ENCODE data around the gene CHST5.

DNA sequence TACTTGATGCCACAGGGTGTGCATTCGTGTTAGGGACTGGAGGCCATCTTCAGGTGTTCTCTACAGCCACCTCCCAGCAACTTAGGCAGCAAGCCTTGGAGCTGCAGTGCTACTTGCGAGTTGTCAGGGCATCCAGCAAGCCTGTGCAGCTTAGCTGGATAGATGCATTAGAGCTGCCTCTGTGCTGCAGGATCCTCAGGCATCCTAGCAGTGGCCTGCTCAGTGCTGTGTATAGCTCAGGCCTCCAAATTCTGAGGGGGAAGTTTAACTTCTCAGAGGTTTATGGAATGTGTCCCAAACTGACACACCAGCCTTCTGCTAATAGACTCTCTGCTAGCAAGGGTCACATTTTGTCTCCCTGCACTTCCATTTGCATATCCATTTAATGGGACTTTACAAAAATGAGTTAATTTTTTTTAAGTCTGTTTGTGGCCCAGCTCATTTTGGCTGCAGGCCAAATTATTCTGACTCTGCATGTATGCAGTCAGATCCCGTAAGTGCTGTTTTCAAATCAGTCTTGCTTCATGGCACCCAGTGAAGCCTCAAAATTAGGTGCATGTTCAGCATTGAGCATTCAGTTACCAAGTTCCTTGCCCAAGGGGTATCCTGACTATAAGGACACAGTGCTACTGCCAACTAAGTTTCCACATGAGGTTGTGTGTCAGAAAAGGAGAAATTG lies 37.1 kb upstream of the CHST5 start:
- TF ChIP-seq POLR2AphosphoS5 (IDR thresholded peaks at IDR 0.05; ENCODE audit: low read depth, low read length): no peak
- no peak for TF ChIP-seq POLR2A (IDR thresholded peaks at IDR 0.05; ENCODE audit: low read depth, low read length)
- TF ChIP-seq SPI1 (IDR thresholded peaks at IDR 0.05; ENCODE audit: low read depth, low read length): no peak
